Activated CD8-positive, alpha-beta memory T cell treated with anti-CD3 and anti-CD28 coated beads for 36 hours (primary cell): Measurements from ENCODE around the gene ZNF92. TPM values are rescaled to one million over a fixed set of nuclear protein-coding genes. Genes with fewer than 3 reads are reported as not detected.
"Not testable (repeated sequence)": the region's sequence is repeated elsewhere in the genome, so short reads cannot be mapped to it uniquely, and the experiment has no call there.

ENCODE experiments used
- CTCF ChIA-PET: fragments of 350-600 bp; sonication (Branson Sonifier 250); formaldehyde crosslinking; loops from one replicate; lab custom pipeline; 2021; ENCODE audit warnings: antibody characterized with exemption; lab: Charles Lee
- POLR2A ChIA-PET: fragments of 350-600 bp; sonication (Branson Sonifier 250); formaldehyde crosslinking; loops from one replicate; lab custom pipeline; 2021; ENCODE audit warnings: antibody characterized with exemption; lab: Charles Lee
- total RNA-seq, 2 experiments: library from RNA; stranded (reverse); gene quantifications; one replicate each; pipeline ENCODE4 v1.2.3, GENCODE V29; 2021

Gene ZNF92
- total RNA-seq, 2 experiments from 2014 or later, result 8.5 to 10.0 TPM

DNA sequence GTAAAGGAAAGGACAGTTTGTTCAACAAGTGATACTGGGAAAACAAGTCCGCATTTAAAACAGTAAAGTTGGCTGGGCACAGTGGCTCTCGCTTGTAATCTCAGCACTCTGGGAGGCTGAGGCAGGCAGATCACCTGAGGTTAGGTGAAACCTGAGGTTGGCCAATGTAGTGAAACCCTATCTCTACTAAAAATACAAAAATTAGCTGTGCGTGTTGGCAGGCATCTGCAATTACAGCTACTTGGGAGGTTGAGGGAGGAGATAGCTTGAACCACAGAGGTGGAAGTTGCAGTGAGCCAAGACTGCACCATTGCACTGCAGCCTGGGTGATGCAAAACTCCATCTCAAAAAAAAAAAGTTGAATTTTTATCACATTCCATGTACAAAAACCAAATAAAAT lies 35.7 kb downstream of the ZNF92 start:
- POLR2A ChIA-PET, result no interaction called here
- CTCF ChIA-PET, result no interaction called here

DNA sequence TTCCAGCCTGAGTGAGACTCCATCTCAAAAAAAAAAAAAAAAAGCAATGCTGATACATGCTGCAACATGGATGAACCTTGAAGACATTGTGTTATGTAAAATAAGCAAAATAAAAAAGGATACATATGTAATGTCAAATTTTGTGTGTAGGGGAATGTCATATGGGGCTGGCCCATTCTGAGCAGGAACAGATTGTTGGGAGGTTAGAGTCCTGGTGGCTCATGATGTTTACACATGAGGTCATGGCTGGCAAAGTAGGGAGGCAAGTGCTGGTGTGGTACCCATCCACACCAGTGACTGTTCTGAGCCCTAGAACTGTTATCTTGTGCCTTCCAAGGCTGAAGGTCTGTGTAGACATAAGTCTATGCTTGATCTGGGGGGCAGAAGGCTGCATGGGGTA lies 37.6 kb downstream of the ZNF92 start:
- POLR2A ChIA-PET, result no interaction called here

DNA sequence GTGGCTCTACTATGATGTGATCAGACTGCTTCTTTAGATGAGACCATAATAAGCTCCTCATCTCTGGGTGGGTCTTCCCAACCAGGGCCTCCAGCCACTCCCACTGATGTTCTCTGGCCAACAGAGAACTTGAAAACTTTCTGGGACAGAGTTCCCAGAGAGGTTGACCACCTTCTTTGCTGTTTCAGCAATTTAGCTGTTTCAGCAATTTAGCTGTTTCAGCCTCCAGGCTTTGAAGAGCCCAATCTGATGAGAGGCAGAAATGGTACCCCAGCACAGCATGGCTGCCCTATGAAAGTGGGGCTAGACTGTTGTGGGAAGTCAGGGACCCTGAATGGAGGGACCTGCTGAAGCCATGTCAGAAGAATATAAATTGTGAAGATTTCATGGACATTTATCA lies 49.0 kb downstream of the ZNF92 start:
- CTCF ChIA-PET, result no interaction called here

More for the DNA sequence above, 37.6 kb downstream of the ZNF92 start:
- CTCF ChIA-PET, result no interaction called here

DNA sequence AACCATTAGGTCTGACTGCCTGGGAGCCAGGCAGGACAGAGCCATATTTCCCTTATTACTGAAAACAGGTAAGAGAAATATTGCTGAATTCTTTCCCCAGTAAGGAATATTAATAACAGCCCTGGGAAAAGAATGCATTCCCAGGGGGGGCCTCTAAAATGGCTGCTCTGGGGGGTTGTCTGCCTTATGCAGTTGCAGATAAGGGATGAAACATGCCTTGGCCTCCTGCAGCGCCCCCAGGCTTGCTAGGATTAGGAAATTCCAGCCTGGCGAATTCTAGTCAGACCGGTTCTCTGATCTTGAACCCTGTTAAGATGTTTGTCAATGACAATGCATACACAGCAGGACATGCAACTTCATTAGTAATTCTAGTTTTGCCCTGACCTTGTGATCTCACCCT lies 49.6 kb downstream of the ZNF92 start:
- CTCF ChIA-PET, result not testable (repeated sequence)

More for the DNA sequence above, 49.0 kb downstream of the ZNF92 start:
- POLR2A ChIA-PET, result no interaction called here

DNA sequence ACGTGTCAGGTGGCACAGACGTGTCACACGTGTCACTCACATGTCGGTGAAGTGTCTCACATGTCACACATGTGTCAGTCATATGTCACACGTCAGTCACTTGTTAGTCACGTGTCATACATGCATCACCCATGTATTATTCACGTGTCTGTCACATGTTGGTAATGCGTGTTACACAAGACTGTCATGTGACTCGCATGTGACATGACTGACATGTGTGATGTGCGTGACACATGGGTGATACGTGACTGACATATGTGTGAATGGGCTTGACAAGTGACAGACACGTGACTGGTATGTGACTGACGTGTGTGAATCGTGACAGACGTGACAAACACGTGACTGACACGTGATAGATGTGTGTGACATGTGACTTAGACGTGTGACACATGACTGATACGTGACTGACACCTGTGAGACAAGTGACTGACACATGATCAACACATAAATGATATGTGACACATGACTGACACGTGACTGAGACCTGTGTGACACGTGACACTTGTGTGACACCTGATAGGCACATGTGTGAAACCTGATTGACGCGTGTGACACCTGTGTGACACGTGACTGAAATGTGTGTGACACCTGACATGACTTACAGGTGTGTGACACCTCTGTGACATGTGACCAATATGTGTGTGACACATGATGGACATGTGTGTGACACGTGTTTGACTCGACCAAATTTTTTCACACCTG lies 56.1 kb downstream of the ZNF92 start:
- POLR2A ChIA-PET, result no interaction called here
- CTCF ChIA-PET, result no interaction called here

More for the DNA sequence above, 49.6 kb downstream of the ZNF92 start:
- POLR2A ChIA-PET, result not testable (repeated sequence)

DNA sequence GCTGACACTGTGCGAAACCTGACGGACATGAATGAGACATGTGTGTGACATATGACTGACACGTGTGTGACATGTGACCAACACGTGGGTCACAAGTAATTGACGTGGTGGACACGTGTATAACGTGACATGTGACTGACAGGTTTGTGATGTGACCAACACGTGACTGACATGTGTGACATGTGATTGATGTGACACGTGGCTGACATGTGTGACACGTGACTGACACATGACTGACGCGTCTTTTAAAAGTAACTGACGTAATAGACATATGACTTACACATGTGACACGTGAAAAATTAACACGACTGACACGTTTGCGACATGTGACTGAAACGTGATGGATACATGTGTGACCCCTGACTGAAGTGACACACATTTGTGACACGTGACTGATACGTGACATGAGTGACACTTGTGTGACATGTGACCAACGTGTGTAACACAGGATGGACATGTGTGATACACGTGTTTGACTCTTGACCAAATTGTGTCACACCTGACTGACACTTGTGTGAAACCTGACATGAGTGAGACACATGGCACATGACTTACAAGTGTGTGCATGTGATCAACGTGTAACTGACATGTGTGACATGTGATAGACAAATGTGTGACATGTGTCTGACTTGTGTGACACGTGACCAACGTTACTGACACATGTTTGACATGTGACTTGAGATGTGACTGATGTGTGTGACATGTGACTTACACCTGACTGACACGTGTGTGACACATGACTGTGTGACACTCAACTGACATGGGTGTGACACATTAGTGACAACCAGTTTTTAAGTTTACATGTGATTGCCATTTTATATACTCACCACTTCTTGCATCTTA lies 56.9 kb downstream of the ZNF92 start:
- POLR2A ChIA-PET, result no interaction called here

DNA sequence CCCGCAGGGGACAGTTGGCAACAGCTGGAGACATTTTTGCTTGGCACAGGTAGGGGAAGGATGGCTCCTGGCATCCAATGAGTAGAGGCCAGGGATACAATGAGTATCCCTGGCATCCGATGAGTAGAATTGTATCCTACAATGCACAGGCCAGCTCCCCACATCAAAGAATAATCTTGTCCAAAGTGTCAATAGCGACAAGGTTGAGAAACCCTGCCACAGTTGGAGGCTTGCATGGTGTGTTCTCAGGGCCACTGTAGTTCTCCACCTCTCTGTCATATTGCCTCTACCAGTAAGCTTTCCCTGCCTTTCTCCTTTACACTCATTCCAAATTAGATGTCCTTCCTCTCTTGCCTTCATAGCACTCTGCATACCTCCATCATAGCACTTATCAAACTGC lies 60.7 kb downstream of the ZNF92 start:
- ChIA-PET POLR2A (no interaction called here), CTCF (no interaction called here)

More for the DNA sequence above, 56.9 kb downstream of the ZNF92 start:
- CTCF ChIA-PET, result interaction anchor here (0.6 kb wide), 1 partner anchor 843 kb away, joined by 6 read pairs; no protein-coding TSS in a partner anchor

DNA sequence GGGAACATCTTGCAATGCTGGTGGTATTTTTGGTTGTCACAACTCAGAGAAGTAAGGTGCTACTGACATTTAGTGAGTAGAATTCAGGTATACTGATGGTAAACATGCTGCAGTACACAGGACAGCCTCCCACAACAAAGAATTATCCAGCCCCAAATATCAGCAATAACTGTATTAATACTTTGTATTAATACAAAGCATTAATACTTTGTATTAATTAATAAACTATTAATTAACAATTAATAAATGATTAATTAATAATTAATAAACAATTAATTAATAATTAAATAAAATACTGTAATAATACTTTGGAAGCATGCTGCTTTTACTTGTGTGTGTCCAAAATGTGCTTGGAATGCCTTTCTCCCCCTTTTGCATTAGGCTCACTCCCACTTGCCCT lies 62.5 kb downstream of the ZNF92 start:
- CTCF ChIA-PET, result no interaction called here
- POLR2A ChIA-PET, result no interaction called here

DNA sequence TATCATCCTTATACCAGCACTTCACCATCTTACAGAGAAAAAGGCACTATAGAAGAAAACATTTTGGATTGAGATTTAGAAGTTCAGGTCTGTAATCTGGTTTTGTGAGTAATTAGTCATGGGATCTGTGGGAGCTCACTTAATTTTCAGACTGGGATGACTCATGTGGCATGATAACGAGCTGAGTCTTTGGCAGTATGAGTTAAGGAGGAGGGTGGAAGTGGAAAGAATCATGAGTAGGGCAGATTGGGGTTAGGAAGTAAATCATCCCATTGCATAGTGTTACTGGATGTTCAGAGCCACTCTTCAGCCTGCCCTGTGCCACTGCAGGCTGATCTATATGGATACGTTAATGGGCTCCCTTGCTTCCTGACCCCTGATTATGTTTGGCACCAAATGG lies 64.9 kb downstream of the ZNF92 start:
- CTCF ChIA-PET, result no interaction called here
- POLR2A ChIA-PET, result no interaction called here

DNA sequence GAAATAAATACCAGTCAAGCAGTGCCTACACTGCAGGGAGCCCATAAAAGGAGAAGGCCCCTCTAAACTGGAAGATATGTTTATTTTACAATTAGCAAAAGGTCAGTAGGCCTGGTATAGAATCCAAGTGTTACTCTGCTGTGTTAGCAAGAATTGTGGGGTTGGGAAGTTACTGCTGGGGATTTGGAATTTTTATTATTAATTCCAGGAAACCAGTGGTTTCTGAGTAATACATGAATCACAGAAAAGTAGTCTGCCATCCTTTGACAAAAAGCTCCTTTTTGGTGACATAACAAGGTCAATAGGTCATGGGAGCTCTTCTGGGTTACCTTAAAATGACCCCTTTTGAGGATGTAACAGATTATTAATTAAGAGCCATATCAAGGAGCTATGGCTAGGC lies 67.4 kb downstream of the ZNF92 start:
- CTCF ChIA-PET, result no interaction called here
- POLR2A ChIA-PET, result no interaction called here

DNA sequence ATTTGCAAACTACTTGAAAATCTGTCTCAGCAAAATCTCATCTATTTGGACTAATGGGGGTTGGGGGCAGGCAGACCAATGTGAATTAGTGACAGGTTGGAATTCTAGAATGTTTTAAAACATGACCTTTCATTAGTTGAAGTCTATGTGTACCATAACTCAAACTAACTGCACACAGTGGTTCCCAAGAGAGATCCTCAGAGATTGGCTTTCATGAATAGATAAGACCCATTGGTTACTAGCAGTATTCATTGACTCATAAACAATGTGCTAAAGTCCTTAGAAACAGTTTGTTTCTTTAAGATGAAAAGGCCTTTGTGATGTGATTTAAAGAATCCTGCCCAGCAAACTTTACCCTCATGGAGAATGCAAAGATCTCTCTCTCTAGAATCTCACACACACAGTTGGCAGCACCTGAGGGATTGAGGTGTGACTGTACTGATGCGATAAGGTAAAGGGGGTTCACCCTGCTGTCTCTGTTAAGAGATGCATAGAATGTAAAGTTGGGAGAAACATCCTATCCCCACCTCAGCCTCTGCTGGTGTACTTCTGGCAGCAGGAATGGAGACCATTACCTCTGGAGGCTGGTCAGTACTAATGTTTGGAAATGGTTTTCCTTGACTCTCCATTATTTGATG lies 70.7 kb downstream of the ZNF92 start:
- POLR2A ChIA-PET, result no interaction called here
- CTCF ChIA-PET, result no interaction called here

DNA sequence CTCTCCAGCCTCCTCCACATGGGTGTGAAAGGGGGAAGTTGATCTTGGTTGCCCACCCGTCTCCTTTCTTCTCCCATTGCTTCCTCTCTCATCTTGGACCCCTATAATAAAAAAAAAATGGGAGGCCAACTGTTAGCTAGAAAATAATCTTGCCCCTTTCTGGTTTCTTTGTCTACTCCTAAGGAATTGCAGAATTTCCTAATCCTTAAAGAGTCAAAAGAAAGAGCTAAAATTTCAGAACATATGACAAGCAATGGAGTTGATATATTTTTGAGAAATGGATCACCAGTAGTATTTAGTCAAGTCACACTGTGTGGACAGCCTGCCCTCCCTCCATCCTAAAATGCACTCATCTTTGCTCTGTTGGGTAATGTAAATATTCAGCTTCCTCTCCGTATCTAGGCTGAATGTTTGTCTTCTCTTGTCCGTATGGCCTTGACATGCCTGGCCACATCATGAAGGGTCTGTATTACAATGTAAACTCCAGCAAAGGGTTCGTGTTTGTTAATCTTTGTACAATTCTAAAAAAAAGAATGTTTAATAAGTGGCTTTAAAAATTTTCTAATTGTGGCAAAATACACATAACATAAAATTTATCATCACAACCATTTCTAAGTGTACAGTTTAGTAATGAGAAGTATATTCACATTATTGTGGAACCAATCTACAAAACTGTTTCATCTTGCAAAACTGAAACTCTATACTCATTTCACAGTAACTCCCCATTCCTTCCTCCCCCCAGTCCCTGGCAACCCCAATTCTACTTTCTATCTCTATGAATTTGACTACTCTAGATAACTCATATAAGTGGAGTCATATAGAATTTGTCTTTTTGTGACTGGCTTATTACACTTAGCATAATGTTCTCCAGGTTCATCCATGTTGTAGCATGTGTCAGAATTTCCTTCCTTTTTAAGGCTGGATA lies 71.5 kb downstream of the ZNF92 start:
- ChIA-PET CTCF (no interaction called here), POLR2A (no interaction called here)

DNA sequence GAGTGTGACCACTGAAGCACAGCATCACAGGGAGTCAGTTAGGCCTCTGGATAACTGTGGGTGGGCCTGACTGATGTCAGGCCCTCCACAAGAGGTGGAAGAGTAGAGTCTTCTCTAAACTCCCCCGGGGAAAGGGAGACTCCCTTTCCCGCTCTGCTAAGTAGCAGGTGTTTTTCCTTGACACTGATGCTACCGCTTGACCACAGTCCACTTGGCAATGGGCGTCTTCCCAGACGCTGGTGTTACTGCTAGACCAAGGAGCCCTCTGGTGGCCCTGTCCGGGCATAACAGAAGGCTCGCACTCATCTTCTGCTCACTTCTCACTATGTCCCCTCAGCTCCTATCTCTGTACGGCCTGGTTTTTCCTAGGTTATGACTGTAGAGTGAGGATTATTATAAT lies 73.4 kb downstream of the ZNF92 start:
- POLR2A ChIA-PET, CTCF ChIA-PET: not testable (repeated sequence)

DNA sequence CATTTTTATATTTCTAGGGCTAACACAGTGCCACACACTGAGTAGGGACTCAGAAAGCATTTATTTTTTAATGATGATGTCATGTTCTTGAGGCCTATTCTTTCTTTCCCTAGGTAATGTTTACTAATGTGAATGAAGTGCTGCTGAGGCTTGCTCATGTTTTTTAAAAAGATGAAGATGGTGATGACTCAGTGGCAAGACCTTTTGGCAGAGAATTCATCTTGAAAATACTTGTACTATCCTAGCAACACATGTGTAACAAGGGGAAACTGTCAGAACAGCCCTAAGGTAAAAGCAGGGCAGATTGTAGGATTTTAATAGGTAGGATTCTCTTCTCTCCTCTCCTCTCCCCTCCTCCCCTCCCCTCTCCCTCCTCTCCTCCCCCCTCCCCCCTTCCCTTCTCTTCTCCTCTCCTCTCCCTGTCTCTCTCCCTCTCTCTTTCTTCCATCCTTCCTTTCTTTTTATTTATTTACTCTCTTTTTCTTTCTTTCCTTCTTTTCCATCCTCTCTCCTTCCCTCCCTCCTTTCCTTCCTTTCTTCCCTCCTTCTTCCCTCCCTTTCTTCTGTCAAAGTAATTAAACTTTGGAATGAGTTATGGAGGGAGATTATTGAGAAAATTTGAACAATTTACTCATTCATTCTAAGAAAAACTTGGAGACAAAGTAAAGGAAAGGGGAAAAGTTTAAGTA lies 75.3 kb downstream of the ZNF92 start:
- ChIA-PET POLR2A (no interaction called here), CTCF (no interaction called here)

DNA sequence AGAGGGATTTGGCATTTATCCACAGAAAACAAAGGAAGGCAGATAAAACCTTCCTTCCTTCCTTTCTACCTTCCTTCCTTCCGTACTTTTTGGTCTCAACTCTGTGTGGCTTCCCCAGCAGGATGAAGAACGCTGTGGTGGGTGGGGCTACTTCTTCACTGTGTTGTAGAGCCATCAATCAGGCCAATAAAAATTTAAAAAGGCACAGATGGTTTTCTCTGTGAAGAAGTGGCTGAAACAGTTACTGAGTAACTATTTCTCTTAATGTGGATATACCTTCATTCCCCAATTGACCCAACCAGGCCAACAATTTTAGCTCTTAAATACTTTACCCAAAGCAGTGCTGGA lies 75.8 kb downstream of the ZNF92 start:
- ChIA-PET POLR2A (no interaction called here), CTCF (no interaction called here)
